HEK293 (cell line): ENCODE results near the gene RHBDD2.

Experiments used
- CTCF ChIA-PET: fragments of 350-600 bp; formaldehyde crosslinking; extraction: SDS; loops from one replicate; lab custom pipeline; 2021; ENCODE audit warnings: antibody characterized with exemption; lab: Yijun Ruan, JAX
- POLR2A ChIA-PET: fragments of 300-600 bp; formaldehyde crosslinking; extraction: SDS; loops from one replicate; lab custom pipeline; 2020; ENCODE audit warnings: antibody characterized with exemption, inconsistent platforms; lab: Yijun Ruan, JAX
- H3K27ac ChIP-seq: fragments of 200-500 bp; sonication (Bioruptor generic); 2 replicates; pipeline ENCODE4 v1.5.1; 2014; ENCODE audit warnings: low read depth, low read length, control low read depth, inconsistent platforms; ENCODE audit errors: extremely low read depth
- H3K36me3 ChIP-seq, 2 experiments: fragments of 200-500 bp in 1 of 2; sonication (Bioruptor generic) in 1 of 2; 1 replicate in 1 of 2; 2 replicates in 1 of 2; pipeline ENCODE4 v1.5.1; 2014 to 2017; ENCODE audit warnings: inconsistent platforms in 2 of 2, low read length in 2 of 2; ENCODE audit not compliant: control insufficient read depth in 2 of 2, insufficient read depth in 1 of 2
- H3K4me1 ChIP-seq: fragments of 200-500 bp; sonication (Bioruptor generic); 2 replicates; pipeline ENCODE4 v1.5.1; 2014; ENCODE audit warnings: mild to moderate bottlenecking, low read length, inconsistent platforms; ENCODE audit not compliant: control insufficient read depth, insufficient read depth
- H3K4me3 ChIP-seq: 2 replicates; pipeline ENCODE4 v1.5.1; 2011; ENCODE audit warnings: low read depth, mild to moderate bottlenecking, control low read depth, low read length, moderate library complexity
- H3K9me3 ChIP-seq: fragments of 200-500 bp; sonication (Bioruptor generic); 2 replicates; pipeline ENCODE4 v1.5.1; 2014; ENCODE audit warnings: low read depth, low read length, inconsistent platforms; ENCODE audit not compliant: control insufficient read depth, insufficient read depth
- BCL11A ChIP-seq: fragments of 450-650 bp; formaldehyde crosslinking; IDR thresholded peaks from 2 replicates; pipeline ENCODE4 v1.5.1; 2016; ENCODE audit warnings: low read depth, missing biosample characterization, missing genetic modification characterization
- FEZF1 ChIP-seq: fragments of 450-650 bp; formaldehyde crosslinking; IDR thresholded peaks from 2 replicates; pipeline ENCODE4 v1.5.1; 2016; ENCODE audit warnings: missing biosample characterization, missing genetic modification characterization
- IKZF3 ChIP-seq: fragments of 450-650 bp; IDR thresholded peaks from 2 replicates; pipeline ENCODE4 v1.5.0; 2018; ENCODE audit warnings: missing biosample characterization, mild to moderate bottlenecking, missing genetic modification characterization, moderate library complexity
- MEIS1 ChIP-seq: sonication (generic); formaldehyde crosslinking; IDR thresholded peaks from 2 replicates; pipeline ENCODE4 v1.8.1; 2022; ENCODE audit warnings: missing genetic modification reagents, mild to moderate bottlenecking, borderline replicate concordance
- MZF1 ChIP-seq: fragments of 450-650 bp; formaldehyde crosslinking; IDR thresholded peaks from 2 replicates; pipeline ENCODE4 v1.5.1; 2017; ENCODE audit warnings: missing biosample characterization, missing genetic modification characterization, borderline replicate concordance
- SP2 ChIP-seq: fragments of 450-650 bp; formaldehyde crosslinking; IDR thresholded peaks from 2 replicates; pipeline ENCODE4 v1.5.1; 2016; ENCODE audit warnings: missing biosample characterization, missing genetic modification characterization
- WT1 ChIP-seq: fragments of 450-650 bp; formaldehyde crosslinking; IDR thresholded peaks from 2 replicates; pipeline ENCODE4 v1.5.1; 2016; ENCODE audit warnings: missing biosample characterization, missing genetic modification characterization
- ZBTB11 ChIP-seq: fragments of 450-650 bp; formaldehyde crosslinking; conservative IDR thresholded peaks from 2 replicates; pipeline ENCODE4 v1.5.1; 2016; ENCODE audit warnings: low read depth, missing biosample characterization, missing genetic modification characterization
- ZFP3 ChIP-seq: fragments of 450-650 bp; formaldehyde crosslinking; IDR thresholded peaks from 2 replicates; pipeline ENCODE4 v1.5.1; 2016; ENCODE audit warnings: low read depth, missing biosample characterization, missing genetic modification characterization
- ZNF121 ChIP-seq: fragments of 450-650 bp; formaldehyde crosslinking; IDR thresholded peaks from 2 replicates; pipeline ENCODE4 v1.5.1; 2016; ENCODE audit warnings: missing biosample characterization, missing genetic modification characterization
- ZNF211 ChIP-seq: fragments of 450-650 bp; formaldehyde crosslinking; IDR thresholded peaks from 2 replicates; pipeline ENCODE4 v1.5.1; 2016; ENCODE audit warnings: low read depth, missing biosample characterization, missing genetic modification characterization
- ZNF221 ChIP-seq: fragments of 450-650 bp; formaldehyde crosslinking; IDR thresholded peaks from 2 replicates; pipeline ENCODE4 v1.5.1; 2017; ENCODE audit warnings: missing biosample characterization, missing genetic modification characterization, borderline replicate concordance
- ZNF26 ChIP-seq: fragments of 450-650 bp; formaldehyde crosslinking; IDR thresholded peaks from 2 replicates; pipeline ENCODE4 v1.5.1; 2016; ENCODE audit warnings: missing biosample characterization, missing genetic modification characterization
- ZNF423 ChIP-seq: fragments of 450-650 bp; formaldehyde crosslinking; IDR thresholded peaks from 2 replicates; pipeline ENCODE4 v1.5.1; 2016; ENCODE audit warnings: missing biosample characterization, missing genetic modification characterization
- ZNF426 ChIP-seq: fragments of 450-650 bp; formaldehyde crosslinking; IDR thresholded peaks from 2 replicates; pipeline ENCODE4 v1.5.1; 2017; ENCODE audit warnings: missing biosample characterization, missing genetic modification characterization, mild to moderate bottlenecking, inconsistent platforms, moderate library complexity
- ZNF449 ChIP-seq: fragments of 450-650 bp; formaldehyde crosslinking; IDR thresholded peaks from 2 replicates; pipeline ENCODE4 v1.5.1; 2017; ENCODE audit warnings: missing biosample characterization, mild to moderate bottlenecking, missing genetic modification characterization, moderate library complexity
- ZNF514 ChIP-seq: fragments of 450-650 bp; formaldehyde crosslinking; IDR thresholded peaks from 2 replicates; pipeline ENCODE4 v1.5.1; 2016; ENCODE audit warnings: missing biosample characterization, missing genetic modification characterization
- ZNF529 ChIP-seq: fragments of 450-650 bp; formaldehyde crosslinking; IDR thresholded peaks from 2 replicates; pipeline ENCODE4 v1.5.1; 2017; ENCODE audit warnings: missing genetic modification characterization, missing biosample characterization; ENCODE audit not compliant: insufficient replicate concordance
- ZNF580 ChIP-seq: fragments of 450-650 bp; formaldehyde crosslinking; IDR thresholded peaks from 2 replicates; pipeline ENCODE4 v1.5.1; 2016; ENCODE audit warnings: missing biosample characterization, missing genetic modification characterization
- ZNF585B ChIP-seq: fragments of 450-650 bp; formaldehyde crosslinking; IDR thresholded peaks from 2 replicates; pipeline ENCODE4 v1.5.1; 2016; ENCODE audit warnings: missing biosample characterization, missing genetic modification characterization
- ZNF654 ChIP-seq: fragments of 450-650 bp; formaldehyde crosslinking; IDR thresholded peaks from 2 replicates; pipeline ENCODE4 v1.5.1; 2016; ENCODE audit warnings: low read depth, missing biosample characterization, missing genetic modification characterization
- ZNF791 ChIP-seq: fragments of 450-650 bp; formaldehyde crosslinking; IDR thresholded peaks from 2 replicates; pipeline ENCODE4 v1.5.1; 2016; ENCODE audit warnings: missing biosample characterization, missing genetic modification characterization

Gene RHBDD2

GRCh38 chr7:75840029-75840428 lies 38.8 kb upstream of the RHBDD2 start:
- Histone ChIP-seq H3K27ac (no peak overlapping the region), H3K36me3 (no peaks in the 10 kb centered on the region), H3K4me1 (no peaks in the 10 kb centered on the region), H3K4me3 (no peak overlapping the region), H3K9me3 (no peaks in the 10 kb centered on the region)
- ChIA-PET POLR2A (no interaction called here), CTCF (no interaction called here)
- TF ChIP-seq ZNF426 (tag by site-specific recombination) (no peak), ZNF121 (tag by site-specific recombination) (0 out of 2 replicates have a peak, but pooled peaks have one; percentile 22)

GRCh38 chr7:75842836-75843446 lies 35.9 kb upstream of the RHBDD2 start:
- ChIA-PET CTCF (no interaction called here), POLR2A (no interaction called here)
- no peaks in the 10 kb centered on the region for H3K36me3 ChIP-seq
- no peak overlapping the region for H3K27ac ChIP-seq
- no peaks in the 10 kb centered on the region for H3K9me3 ChIP-seq
- H3K4me1 ChIP-seq: no peaks in the 10 kb centered on the region
- no peak for TF ChIP-seq ZNF449 (tag by site-specific recombination)
- TF ChIP-seq ZNF585B (tag by site-specific recombination): no peak
- TF ChIP-seq ZNF26: no peak
- TF ChIP-seq BCL11A (tag by site-specific recombination): no peak
- TF ChIP-seq MEIS1 (CRISPR knock-in tag): no peak
- no peak for TF ChIP-seq ZNF654 (tag by site-specific recombination)
- TF ChIP-seq ZNF529 (tag by site-specific recombination): no peak
- TF ChIP-seq ZNF791: no peak
- TF ChIP-seq IKZF3 (tag by site-specific recombination): no peak
- no peak for TF ChIP-seq ZNF211
- H3K4me3 ChIP-seq: no peak overlapping the region

GRCh38 chr7:75843613-75844116 lies 35.2 kb upstream of the RHBDD2 start:
- Histone ChIP-seq H3K27ac (no peak overlapping the region), H3K4me1 (no peaks in the 10 kb centered on the region), H3K4me3 (no peak overlapping the region), H3K36me3 (no peaks in the 10 kb centered on the region), H3K9me3 (no peaks in the 10 kb centered on the region)
- ChIA-PET CTCF (no interaction called here), POLR2A (no interaction called here)
- no peak for TF ChIP-seq FEZF1 (tag by site-specific recombination)
- TF ChIP-seq SP2 (tag by site-specific recombination): no peak
- TF ChIP-seq ZNF580: no peak
- no peak for TF ChIP-seq MZF1 (tag by site-specific recombination)
- no peak for TF ChIP-seq ZNF514
- no peak for TF ChIP-seq ZBTB11 (tag by site-specific recombination)
- TF ChIP-seq ZNF221 (tag by site-specific recombination): no peak
- no peak for TF ChIP-seq WT1 (tag by site-specific recombination)
- no peak for TF ChIP-seq ZNF423 (tag by site-specific recombination)
- no peak for TF ChIP-seq ZFP3 (tag by site-specific recombination)
- TF ChIP-seq ZNF211: no peak
